Astrocyte (in vitro differentiated cells and primary cell): ENCODE measurements around the gene LEMD1. TPM values are rescaled to one million over a fixed set of nuclear protein-coding genes. Genes with fewer than 3 reads are reported as not detected.

Experiments used
- DNase-seq: peaks from one replicate; pipeline ENCODE4 v3.0.0-alpha.2; 2010; ENCODE audit warnings: low read depth
- FAIRE-seq: peaks from 2 replicates; lab custom pipeline; 2011; peaks lifted over from hg19 to GRCh38; lab: Jason Lieb, UNC
- H2AFZ ChIP-seq: 2 replicates; pipeline ENCODE4 v1.6.0; 2012; ENCODE audit warnings: low read depth, low read length, inconsistent platforms
- H3K27ac ChIP-seq: 2 replicates; pipeline ENCODE4 v1.5.1; 2011; ENCODE audit warnings: low read depth, low read length, inconsistent platforms
- H3K27me3 ChIP-seq: 2 replicates; pipeline ENCODE4 v1.6.0; 2011; ENCODE audit warnings: low read length, inconsistent platforms; ENCODE audit not compliant: insufficient read depth
- H3K36me3 ChIP-seq: 2 replicates; pipeline ENCODE4 v1.5.1; 2011; ENCODE audit warnings: low read length, inconsistent platforms; ENCODE audit not compliant: insufficient read depth
- H3K4me1 ChIP-seq: 2 replicates; pipeline ENCODE4 v1.5.1; 2011; ENCODE audit warnings: low read length, inconsistent platforms; ENCODE audit not compliant: insufficient read depth
- H3K4me2 ChIP-seq: 2 replicates; pipeline ENCODE4 v1.6.0; 2012; ENCODE audit warnings: low read length, inconsistent platforms
- H3K4me3 ChIP-seq: 2 replicates; pipeline ENCODE4 v1.5.1; 2011; ENCODE audit warnings: low read depth, mild to moderate bottlenecking, low read length, inconsistent platforms; ENCODE audit not compliant: insufficient read depth
- H3K79me2 ChIP-seq: 2 replicates; pipeline ENCODE4 v1.6.0; 2012; ENCODE audit warnings: mild to moderate bottlenecking, low read length, inconsistent platforms; ENCODE audit not compliant: insufficient read depth
- H3K9ac ChIP-seq: 2 replicates; pipeline ENCODE4 v1.6.0; 2012; ENCODE audit warnings: mild to moderate bottlenecking, low read length, inconsistent platforms
- H3K9me3 ChIP-seq: 2 replicates; pipeline ENCODE4 v1.5.1; 2012; ENCODE audit warnings: low read depth, mild to moderate bottlenecking, low read length, inconsistent platforms; ENCODE audit not compliant: insufficient read depth
- H4K20me1 ChIP-seq: 2 replicates; pipeline ENCODE4 v1.6.0; 2012; ENCODE audit warnings: low read length, inconsistent platforms; ENCODE audit not compliant: insufficient read depth
- H3K27ac Mint-ChIP-seq: one replicate; pipeline ENCODE4 v1.8.0; 2021; ENCODE audit warnings: mild to moderate bottlenecking, mixed read lengths; ENCODE audit not compliant: unreplicated experiment
- H3K27me3 Mint-ChIP-seq: one replicate; pipeline ENCODE4 v1.8.0; 2021; ENCODE audit warnings: low read depth, mixed read lengths; ENCODE audit not compliant: unreplicated experiment
- H3K36me3 Mint-ChIP-seq: one replicate; pipeline ENCODE4 v1.8.0; 2021; ENCODE audit warnings: low read depth, mixed read lengths; ENCODE audit not compliant: unreplicated experiment
- H3K4me1 Mint-ChIP-seq: one replicate; pipeline ENCODE4 v1.8.0; 2021; ENCODE audit warnings: low read depth, mixed read lengths; ENCODE audit not compliant: unreplicated experiment
- H3K4me3 Mint-ChIP-seq: one replicate; pipeline ENCODE4 v1.8.0; 2021; ENCODE audit warnings: mild to moderate bottlenecking, moderate library complexity, mixed read lengths; ENCODE audit not compliant: unreplicated experiment
- H3K9me3 Mint-ChIP-seq: one replicate; pipeline ENCODE4 v1.8.0; 2021; ENCODE audit warnings: mild to moderate bottlenecking, mixed read lengths; ENCODE audit not compliant: unreplicated experiment
- CTCF ChIP-seq: IDR thresholded peaks from 2 replicates; pipeline ENCODE4 v1.5.1; 2011; ENCODE audit warnings: low read depth, mild to moderate bottlenecking, inconsistent platforms, low read length, moderate library complexity; ENCODE audit not compliant: insufficient read depth
- EZH2 ChIP-seq: IDR thresholded peaks from 2 replicates; pipeline ENCODE4 v1.6.1; 2012; ENCODE audit warnings: mild to moderate bottlenecking, low read length, inconsistent platforms; ENCODE audit not compliant: insufficient read depth
- total RNA-seq: library from RNA; stranded (reverse); gene quantifications from 2 replicates; pipeline ENCODE4 v1.2.1, GENCODE V29; 2021

The LEMD1 gene
- total RNA-seq, 1 donor from 2014 or later = 3.1 TPM

GRCh38 chr1:205344066-205344928 lies 77.6 kb downstream of the LEMD1 start:
- peaks cover 11% of the 10 kb centered on the region for H3K4me1 ChIP-seq
- peaks cover 20% of the 10 kb centered on the region for H3K27me3 ChIP-seq
- peak overlapping the region; percentile 67 for H2AFZ ChIP-seq
- H4K20me1 ChIP-seq = no peaks in the 10 kb centered on the region
- peak overlapping the region; percentile 41 for H3K27ac Mint-ChIP-seq
- no peaks in the 10 kb centered on the region for H3K36me3 ChIP-seq
- peaks cover 19% of the 10 kb centered on the region for H3K4me1 Mint-ChIP-seq
- no peaks in the 10 kb centered on the region for H3K9me3 Mint-ChIP-seq
- H3K4me3 Mint-ChIP-seq = peak overlapping the region; percentile 77
- H3K9me3 ChIP-seq = no peaks in the 10 kb centered on the region
- DNase-seq (no peak), FAIRE-seq (no peak)
- no peak overlapping the region for H3K27ac ChIP-seq
- TF ChIP-seq CTCF (no peak), EZH2 (peak; percentile 75)
- no peak overlapping the region for H3K9ac ChIP-seq
- no peaks in the 10 kb centered on the region for H3K79me2 ChIP-seq
- no peaks in the 10 kb centered on the region for H3K36me3 Mint-ChIP-seq
- peak overlapping the region; percentile 35 for H3K4me3 ChIP-seq
- H3K4me2 ChIP-seq = peak overlapping the region; percentile 84
- H3K27me3 Mint-ChIP-seq = peaks cover 29% of the 10 kb centered on the region

GRCh38 chr1:205343431-205344065 lies 78.3 kb downstream of the LEMD1 start:
- H3K27ac ChIP-seq = no peak overlapping the region
- peak overlapping the region; percentile 47 for H2AFZ ChIP-seq

More at GRCh38 chr1:205343431-205344065, 78.3 kb downstream of the LEMD1 start:
- no peak for TF ChIP-seq CTCF
- no peak for TF ChIP-seq EZH2
- Mint-ChIP-seq H3K27me3 (peaks cover 29% of the 10 kb centered on the region), H3K36me3 (no peaks in the 10 kb centered on the region), H3K9me3 (no peaks in the 10 kb centered on the region), H3K4me3 (no peak overlapping the region), H3K27ac (no peak overlapping the region), H3K4me1 (peaks cover 11% of the 10 kb centered on the region)
- Histone ChIP-seq H3K4me2 (peak overlapping the region; percentile 84), H3K4me1 (peaks cover 9% of the 10 kb centered on the region), H3K27me3 (peaks cover 20% of the 10 kb centered on the region), H3K36me3 (no peaks in the 10 kb centered on the region), H3K9me3 (no peaks in the 10 kb centered on the region), H3K9ac (no peak overlapping the region), H4K20me1 (no peaks in the 10 kb centered on the region), H3K79me2 (no peaks in the 10 kb centered on the region), H3K4me3 (peak overlapping the region; percentile 28)
- no peak for DNase-seq
- no peak for FAIRE-seq
